HG03457 (cell line): ENCODE measurements around the gene COL17A1.

Experiments used
- ATAC-seq: cut with Tn5 transposase; IDR thresholded peaks from one replicate; pipeline ENCODE4 v1.9.1; 2021; ENCODE audit warnings: moderate number of reproducible peaks; ENCODE audit not compliant: unreplicated experiment

The COL17A1 gene

GRCh38 chr10:104054430-104054829 is 31.2 kb downstream of the COL17A1 start:
- ATAC-seq: no peak

DNA sequence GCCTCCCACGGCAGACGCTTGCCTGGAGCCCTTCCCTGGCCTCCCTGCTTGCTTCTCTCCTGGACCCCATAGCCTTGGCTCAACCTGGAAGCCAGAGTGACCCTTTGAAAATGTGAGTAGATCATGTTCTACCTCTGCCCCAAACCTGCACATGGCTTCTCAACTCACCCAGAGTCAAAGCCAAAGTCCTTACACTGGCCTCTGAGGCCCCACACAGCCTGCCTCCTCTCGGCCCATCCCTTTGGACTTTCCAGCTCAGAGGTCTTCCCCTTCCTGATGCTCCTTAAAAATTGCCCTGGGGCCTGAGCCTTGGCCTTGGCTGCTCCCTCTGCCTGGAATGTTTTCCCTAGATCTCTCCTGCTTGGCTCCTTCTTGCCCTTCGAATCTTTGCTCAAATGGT is 32.5 kb downstream of the COL17A1 start:
- ATAC-seq: no peak

DNA sequence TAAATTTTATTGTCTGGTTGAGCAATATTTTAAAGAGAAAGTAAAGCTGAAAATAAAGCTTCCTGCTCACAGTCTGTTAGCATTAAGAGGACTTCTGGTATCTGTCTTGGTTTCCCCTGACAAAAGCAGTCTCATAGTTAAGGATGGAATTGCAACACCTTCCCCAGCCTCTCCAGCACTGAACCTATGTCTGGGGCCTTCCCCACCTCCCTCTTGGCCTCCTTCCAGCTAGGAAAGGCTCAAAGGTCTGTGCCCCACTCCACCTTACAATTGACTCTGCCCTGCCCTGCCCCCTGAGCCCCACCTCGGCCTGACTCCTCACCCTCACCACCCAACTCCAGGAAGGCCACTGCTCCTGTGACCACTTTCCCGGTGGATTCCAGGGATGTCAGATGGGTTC is 33.2 kb downstream of the COL17A1 start:
- ATAC-seq: no peak

GRCh38 chr10:104049504-104050250 is 36.0 kb downstream of the COL17A1 start:
- no peak for ATAC-seq

GRCh38 chr10:104046651-104047050 is 39.0 kb downstream of the COL17A1 start:
- ATAC-seq: no peak

GRCh38 chr10:104045151-104046089 is 40.3 kb downstream of the COL17A1 start:
- ATAC-seq: no peak

- no peak for ATAC-seq
Measured at GRCh38 chr10:104043854-104044253, 41.8 kb downstream of the COL17A1 start.

DNA sequence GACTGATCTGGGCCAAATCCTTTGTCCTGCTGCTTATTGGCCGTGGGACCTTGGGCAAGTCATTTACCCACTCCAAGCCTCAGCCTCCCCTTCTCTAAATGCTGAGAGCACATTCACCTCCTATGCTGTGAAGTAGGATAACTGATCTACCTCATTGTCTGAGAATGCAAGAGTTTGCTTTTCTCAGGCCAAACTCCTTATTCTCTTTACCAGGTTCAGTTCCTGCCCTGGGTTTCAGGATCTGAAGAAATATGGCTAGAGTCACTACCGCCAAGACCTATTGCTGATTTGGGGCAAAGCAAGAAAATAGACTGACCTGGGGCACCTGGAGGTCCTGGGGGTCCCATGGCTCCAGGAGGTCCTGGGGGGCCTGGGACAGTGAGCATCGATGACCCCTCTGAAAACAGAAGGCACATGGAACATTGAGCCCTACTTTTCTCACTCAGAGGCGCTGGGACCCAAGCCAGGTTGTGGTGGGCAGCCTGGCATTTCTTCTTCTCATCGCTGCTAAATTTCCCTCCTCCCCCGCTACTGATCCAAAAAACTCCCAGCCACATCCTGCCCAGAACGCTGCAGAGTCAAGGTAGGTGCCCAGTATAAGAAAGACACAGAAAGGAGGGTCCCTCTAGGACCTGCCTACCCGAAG is 42.4 kb downstream of the COL17A1 start:
- ATAC-seq: no peak

DNA sequence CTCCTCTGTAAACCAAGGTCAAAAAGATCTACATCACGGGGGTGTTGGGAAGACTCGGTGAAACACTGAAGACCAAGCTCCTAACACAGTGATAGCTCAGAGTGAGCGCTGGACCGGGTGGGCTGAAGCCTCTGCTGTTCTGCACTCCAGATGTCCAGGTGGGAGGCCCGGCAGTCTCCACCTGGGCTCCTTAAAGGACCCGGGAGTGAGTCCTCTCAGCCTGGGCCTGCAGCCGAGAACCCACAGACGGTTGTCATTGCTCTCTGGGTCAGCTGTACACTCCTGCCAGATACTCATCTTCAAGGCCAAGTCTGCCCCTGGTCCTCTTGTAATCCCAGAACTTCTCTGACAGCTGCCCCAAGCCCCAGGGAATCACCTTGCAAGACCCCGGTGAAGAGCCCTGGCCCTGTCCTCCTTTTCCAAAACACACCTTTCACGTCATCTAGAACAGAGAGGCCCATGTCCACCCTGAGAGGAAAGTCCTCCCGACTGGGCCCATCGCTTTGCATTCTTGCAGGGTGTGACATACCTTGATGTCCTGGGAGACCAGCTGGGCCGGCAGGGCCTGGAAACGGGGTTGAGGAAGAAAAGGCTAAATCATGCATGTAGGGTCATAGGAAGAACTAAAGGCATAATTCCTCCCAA is 43.7 kb downstream of the COL17A1 start:
- no peak for ATAC-seq

DNA sequence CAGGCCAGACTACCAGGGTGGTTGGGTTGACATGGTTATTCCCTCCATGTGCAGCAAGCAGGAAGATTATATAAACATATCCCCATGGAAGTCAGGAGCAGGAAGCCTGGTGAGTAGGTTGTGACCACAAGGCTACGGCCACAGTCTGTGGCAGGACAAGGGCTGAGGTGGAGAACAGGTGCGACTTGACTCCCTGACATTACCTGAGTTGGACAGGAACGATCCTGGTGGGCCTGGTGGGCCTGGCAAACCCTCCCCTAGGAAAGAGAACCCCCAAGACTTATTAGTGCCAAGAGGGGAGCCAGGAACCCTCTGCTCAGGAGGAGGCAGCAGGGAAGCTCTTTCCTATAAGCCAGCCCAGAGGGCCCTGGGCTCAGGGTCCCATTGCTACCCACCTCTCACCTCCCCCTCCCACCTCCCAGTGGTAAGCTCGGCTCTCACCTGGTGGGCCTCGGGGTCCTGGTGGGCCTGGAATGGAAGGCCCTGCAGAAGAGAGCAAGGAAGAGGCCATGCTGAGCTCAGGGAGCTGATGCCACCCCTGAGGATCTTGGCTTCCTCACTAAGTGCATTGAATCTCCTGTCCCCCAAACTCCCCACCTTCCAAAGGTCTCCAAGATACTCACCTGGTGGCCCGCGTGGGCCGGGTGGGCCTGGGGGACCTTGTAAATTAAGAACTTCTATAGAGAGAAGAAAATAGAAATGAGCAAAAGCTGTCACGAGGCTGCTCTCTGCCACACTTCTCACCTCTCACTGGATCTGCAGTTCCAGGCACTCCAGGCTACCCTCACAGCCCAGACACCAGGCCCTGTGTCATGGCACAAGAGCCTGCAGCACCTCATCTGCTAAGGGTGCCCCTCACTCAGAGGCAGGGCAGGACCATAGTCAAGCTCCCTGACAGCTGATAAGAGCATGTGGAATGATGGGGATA is 44.6 kb downstream of the COL17A1 start:
- ATAC-seq: no peak

DNA sequence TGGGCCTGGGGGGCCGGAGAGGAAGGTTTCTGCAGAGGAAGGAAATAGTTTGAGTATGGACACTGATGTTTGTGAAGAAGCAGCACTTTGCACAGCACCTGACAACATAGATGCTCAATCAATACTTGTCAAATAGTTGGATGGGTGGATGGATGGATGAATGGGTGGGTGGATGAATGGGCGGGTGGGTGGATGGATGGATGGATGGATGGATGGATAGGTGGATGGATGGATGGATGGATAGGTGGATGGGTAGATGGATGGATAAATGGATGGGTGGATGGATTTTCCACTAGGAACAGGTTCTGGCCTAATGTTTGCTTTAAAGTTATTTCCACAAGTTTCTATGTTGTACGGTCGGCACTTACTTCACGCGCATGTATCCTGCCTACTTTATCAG is 45.3 kb downstream of the COL17A1 start:
- ATAC-seq: no peak

GRCh38 chr10:104038958-104039752 is 46.5 kb downstream of the COL17A1 start:
- no peak for ATAC-seq

GRCh38 chr10:104038537-104038936 is 47.1 kb downstream of the COL17A1 start:
- ATAC-seq: no peak

GRCh38 chr10:104037261-104037951 is 48.3 kb downstream of the COL17A1 start:
- ATAC-seq: no peak

DNA sequence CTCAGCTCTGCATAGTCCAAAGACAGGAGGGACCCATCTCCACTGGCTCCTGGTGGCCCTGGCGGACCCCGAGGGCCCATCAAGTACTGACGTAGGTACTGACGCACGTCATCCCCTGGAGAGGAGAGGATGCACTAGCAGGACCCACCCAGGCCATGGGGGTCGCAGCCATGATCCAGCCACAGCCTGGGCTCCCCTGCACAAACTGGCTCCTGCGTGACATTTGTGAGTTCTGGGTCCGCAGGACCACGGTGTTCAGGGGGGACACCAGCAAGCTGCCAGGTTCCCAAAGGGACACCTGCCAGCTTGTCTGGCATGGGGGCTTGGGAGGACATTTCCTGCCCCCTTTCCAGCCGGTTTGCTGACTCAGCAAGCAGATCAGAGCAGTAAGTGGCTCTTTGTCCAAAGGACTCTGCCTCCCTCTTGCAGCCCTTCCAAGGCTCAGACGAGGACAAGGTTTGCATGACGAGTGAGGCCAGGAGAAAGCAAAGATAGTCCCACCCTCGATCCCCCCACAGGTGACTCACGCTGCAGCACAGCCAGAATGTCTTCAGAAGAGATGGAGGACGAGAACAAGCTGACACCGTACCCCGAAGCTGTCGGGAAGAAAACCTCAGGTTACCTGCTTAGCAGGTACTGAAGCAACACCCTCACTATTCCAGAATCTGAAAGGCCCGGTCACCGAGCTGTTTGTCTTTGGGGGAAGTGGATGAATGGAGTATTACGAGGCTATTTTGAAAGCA is 49.0 kb downstream of the COL17A1 start:
- ATAC-seq: no peak

GRCh38 chr10:104036069-104036384 is 49.7 kb downstream of the COL17A1 start:
- ATAC-seq: no peak

- no peak for ATAC-seq
Measured at GRCh38 chr10:104035194-104036068, 50.2 kb downstream of the COL17A1 start.
